NCI-H2196 treated with DMSO at 0.1 percent for 48 hours (cell line): ENCODE results near the gene CDKN1C.

Source experiments
- DNase-seq: peaks from one replicate; lab custom pipeline; 2025; ENCODE audit not compliant: unreplicated experiment; lab: John Stamatoyannopoulos, UW

Gene CDKN1C

DNA sequence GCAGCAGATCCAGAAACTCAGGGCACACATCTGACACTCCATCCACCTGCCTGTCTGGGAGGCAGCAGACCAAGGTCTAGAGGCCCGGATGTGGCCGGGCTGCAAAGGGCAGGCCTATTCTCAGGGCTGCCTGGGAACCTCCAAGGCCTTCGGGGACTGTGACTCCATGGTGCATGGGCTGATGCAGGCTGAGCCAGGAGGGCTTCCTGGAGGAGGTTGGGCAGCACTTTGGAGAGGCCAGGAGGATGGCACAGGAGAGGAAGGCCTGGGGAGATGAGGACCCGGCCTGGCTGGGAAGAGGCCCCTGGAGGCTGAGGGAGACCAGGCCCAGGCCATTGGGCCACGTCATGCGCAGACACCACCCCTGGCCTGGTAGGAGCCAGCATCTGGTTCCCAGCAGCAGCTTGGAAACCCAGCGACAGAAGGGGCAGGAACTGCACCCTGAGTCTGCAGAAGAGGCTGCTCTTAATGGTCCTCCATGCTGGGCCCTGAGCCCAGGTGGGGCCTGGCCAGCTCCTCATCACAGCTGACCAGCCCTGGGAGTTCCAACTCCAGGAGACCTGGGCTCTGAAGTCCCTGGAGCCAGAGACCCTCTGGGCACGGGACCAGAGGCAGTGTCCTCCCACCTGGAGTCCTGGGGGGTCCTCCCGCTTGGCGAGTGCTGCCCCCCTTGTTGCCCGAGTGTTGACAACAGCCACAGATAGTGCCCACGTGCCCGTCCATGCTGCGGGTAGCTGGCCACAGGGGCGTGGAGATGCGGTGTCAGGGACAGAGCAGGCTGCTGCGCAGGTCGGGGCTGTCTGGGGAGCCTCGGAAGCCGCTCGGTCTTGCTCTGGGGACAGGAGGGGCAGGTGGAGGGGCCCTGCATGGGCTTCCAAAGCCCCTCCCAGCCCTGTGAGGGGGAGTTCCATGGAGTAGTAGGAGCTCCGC is 38.1 kb upstream of the CDKN1C start:
- DNase-seq: no peak

DNA sequence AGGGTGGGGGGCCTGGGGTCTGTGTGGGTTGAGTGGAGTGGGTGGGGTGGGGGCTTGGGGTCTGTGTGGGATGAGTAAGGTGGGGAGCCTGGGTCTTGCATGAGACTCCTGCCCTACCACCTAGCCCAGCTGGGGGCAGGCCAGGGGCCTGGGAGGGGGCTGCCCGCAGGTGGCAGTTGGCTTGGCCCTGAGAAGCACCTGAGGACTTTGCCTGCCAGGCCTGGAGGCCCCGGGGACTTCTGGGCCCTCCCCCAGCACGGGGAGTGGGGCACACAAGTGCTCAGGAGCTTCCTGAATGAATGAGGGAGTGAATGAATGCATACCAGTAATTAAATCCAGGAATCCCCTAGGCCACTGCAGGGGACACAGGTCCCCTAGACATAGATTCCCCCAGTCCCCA is 37.1 kb upstream of the CDKN1C start:
- DNase-seq: no peak

DNA sequence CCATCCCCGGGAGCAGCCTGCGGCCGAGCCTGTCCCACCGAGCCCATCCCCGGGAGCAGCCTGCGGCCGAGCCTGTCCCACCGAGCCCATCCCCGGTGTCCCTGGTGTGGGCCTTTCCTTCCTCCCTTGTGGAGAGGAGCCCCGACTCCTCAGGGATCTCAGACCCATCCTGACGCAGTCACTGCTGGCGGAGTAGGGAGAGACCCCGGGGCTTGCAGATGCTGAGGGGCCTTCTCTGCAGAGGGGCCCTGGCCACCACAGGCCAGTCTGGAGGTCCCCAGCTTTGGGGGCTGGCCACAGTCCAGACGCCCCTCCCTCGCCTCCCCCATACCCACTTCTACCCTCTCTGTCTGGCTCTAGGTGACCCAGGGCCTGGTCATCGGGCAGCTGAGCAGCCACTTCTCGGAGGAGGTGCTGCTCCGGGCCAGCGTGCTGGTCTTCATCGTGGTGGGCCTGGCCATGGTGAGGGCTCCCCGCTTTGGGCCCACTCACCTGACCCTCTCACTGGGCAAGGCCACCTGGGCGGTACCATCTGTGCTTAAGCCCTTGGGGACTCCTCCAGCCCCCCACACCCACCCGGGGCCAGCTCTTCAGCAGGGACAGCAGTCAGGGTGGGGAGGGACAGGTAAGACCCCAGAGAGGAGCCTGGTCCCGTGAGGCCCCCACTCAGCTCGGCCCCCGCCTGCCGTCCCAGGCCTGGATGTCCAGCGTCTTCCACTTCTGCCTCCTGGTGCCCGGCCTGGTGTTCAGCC is 36.3 kb upstream of the CDKN1C start:
- DNase-seq: no peak

DNA sequence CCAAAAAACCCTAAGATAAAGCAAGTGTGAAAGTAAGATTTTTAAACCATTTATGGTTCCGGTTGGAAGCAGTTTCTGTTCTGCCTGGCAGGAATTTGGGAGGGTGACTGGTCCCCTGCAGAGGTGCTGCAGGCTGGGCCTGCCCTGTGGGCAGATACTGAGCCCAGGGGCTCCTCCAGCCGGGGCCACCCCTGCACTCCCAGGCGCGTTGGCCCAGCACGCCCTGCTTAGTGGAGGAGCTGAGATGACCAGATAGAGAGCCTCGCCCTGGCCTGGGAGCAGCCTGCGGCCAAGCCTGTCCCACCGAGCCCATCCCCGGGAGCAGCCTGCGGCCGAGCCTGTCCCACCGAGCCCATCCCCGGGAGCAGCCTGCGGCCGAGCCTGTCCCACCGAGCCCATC is 35.7 kb upstream of the CDKN1C start:
- no peak for DNase-seq

DNA sequence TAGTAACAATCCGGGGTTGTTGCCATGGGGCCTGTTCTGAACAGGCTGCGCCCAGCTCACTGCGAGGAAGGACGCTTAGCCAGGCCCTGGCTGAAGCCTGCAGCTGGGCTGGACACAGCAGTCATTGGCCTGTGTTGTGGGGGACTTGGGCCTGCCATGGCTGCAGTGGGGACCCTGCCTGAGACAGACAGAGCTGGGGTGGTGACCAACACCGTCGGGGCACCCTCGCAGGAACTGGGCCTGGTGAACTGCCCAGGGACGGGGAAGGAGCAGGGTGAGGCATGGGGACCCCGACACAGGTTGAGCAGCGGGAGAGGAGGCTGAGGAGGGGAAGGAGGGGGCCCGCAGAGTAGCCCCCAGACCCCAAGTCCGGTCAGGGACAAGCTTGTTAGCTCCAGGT is 34.8 kb upstream of the CDKN1C start:
- no peak for DNase-seq

DNA sequence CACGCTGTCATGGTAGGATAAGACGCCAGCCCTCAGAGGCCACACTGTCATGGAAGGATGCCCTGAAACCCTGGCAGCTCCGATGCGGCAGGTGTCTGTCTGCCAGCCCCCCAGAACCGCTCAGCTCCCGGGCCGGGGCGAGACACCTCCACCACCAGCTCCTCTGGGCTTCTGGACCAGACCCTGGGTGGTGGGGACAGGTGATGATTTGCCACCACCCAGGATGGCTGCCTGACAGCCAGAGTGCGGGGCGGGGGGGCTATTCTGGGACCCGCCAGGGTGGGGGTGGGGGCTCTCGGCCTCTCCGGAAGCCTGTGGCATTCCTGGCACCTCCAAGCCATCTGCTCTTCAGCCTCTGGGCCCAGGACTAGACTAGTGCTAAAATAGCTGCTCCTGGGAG is 34.3 kb upstream of the CDKN1C start:
- no peak for DNase-seq

DNA sequence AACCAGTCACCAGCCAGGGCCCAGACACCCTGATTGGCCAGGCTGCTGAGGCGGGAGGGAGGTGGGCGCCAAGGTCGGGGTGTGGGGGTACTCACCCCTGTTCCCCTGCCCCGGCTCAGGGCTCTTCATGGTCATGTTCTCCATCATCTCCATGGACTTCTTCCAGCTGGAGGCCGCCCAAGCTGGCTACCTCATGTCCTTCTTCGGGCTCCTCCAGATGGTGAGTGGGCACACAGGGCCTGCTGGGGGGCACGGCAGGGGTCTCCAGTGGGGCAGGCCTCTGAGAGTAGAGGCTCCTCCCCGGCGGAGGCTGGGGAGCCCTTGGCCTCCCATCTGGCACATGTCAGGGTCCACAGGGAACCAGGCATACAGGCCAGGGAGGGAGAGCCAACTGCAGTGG is 33.6 kb upstream of the CDKN1C start:
- DNase-seq: no peak

DNA sequence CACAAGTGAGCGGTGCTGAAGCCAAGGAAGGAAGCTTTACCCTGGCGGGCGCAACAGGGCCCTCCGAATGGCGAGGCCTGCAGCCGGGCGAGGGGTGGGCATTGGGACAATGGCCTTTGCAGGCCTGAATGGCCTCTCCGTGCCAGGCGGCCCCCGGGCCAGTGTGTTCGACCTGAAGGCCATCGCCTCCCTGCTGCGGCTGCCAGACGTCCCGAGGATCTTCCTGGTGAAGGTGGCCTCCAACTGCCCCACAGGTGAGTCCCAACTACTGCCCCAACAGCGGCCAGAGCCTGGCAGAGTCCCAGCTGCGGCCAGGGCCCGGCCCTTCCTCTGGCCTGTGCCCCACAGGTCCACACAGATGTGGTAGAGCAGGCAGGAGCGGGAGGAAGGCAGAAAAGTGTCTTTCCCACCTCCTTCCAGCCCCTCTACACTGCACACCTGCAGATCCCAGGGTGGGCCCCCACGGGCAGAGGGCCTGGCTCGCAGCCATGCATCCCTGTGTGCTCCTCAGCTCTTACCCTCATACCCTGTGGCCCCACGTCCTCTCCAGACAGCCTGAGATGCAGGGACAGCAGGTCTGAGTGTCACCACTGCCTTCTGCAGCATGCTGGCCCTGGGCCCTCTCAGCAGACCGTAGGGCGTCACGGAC is 32.4 kb upstream of the CDKN1C start:
- no peak for DNase-seq

DNA sequence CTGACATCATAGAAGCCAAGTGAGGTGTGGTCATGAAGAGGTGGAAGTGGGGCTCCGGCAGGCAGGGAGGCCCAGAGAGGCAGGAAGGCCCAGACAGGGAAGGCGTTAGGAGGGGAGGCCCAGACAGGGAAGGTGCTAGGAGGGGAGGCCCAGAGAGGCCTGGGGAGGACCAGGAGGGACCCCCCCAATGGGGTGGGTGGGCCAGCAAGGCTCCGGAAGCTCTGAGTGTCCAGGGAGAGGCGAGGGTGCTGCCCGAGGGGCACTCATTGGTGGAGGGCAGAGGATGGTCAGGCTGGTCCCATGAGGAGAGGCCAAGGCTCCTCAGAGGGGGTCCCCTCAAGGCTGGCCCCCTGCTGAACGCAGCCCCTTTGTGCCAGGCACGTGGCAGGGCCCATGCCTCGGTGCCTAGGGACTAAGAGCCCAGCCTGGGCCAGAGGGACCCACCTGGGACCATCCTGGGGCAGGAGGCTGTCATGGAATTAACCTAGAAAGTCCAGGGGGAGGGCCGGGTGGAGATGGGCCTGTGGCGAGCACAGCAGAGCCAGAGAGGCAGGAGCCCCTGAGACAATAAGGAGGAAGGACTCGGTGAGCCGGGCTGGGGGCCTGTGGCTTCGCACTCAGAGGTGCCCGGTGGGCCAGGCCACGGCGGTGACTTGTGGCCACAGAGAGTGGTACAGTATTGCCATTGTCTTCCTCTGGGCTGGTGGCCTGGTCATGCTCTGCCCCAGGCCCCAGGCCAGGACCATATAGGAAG is 31.5 kb upstream of the CDKN1C start:
- DNase-seq: no peak

DNA sequence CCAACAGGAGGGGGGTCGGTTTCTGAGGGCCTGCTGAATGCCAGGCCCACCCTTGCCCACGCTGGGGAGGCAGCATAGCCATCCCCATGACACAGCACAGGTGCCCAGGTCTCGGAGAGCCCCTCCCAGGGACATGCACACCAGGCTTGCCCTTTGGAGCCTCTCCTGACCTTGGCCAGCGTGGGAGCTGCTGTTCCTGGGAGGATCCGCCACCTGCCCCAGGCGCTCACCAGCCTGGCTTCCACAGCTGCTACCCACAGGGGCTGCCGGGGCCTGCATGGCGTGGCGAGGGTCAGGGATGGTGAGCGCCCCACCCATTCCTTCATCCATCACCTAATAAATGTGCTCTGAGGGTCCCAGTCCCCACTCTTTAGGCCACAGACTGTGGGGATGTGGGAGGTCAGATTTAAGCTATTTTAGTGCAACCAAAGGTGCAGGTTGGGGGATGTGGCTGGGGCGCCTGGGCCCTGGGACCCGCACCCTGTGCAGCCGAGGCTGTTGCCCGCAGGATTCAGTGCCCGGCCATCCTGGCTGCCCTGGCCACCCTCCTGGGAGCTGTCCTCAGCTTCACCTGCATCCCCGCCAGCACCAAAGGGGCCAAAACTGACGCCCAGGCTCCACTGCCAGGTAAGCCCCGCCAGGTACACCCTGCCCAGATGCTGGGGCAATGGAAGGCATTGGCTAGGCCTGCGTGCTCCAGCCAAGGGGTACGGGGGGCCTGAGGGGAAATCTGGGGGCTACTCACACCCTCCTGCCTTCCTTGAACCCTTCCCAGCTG is 30.7 kb upstream of the CDKN1C start:
- no peak for DNase-seq

DNA sequence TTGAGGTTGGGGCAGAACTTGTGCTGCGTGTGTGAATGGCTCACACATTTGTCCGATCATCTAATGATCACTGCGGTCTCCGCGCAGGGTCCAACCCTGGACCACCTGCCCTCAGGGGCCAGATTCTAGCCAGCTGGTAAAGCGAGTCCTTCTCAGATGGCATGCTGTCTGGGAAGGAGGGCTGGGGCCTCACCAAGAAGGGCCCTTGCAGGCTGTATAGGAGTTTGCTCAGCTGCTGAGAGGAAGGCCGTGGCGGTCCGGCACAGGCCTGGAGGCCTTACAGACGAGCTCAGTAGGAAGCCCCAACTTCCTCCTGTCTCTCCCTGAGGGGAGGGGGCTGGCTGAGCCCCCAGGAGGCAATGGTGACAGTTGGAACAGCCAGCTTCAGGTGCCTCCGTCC is 29.9 kb upstream of the CDKN1C start:
- DNase-seq: no peak

DNA sequence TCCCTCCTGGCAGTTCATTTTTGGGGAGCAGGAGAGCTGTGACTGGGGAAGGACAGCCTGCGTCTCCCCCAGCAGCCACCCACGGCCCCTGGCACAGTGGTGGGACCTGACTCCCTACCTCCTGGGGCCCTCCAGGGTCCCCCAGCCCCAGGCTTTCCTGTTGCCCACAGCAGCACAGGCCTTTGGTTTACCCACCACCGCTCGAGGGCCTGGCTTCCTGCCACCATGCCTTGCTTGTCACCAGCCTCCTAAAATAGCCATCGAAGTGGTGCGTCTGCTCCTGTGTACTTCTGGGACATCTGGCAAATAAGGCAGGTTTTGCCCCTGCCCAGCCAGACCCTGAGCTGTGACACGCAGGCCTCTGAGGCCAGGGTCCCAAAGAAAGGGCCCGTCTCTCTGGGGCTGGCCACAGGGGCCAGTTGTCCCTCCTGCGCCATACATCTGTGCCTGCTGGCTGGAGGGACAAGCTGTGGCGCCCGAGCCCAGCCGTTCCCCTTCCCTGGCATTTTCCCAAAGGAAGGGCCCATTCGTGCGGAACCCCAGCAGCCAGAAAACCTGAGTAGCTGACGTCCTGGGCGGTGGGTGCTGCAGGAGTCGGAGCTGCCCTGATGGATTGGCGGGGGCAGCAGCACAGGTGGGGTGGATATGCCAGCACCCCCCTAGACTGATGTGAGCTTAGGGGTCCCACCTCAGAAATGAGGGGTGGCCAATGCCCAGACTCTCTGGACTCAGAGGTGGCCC is 29.1 kb upstream of the CDKN1C start:
- no peak for DNase-seq

DNA sequence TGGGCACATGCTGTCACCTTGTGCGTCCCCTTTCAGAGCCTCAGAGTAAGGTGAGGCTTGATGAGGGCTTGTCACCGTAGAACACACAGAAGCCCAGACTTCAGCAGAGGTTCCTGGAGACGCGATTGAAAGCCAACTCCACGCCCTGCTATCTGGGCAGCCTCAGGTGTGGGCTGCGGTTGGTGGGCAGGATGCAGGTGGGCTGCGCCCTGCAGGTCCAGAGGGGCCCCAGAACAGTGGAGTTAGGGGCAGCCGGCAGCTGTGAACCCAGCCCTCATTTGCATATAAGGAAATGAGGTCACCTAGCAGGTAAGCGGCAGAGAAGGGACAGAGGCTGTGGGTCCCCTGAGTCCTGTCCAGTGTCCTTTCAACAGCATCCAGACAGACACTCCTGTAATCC is 28.2 kb upstream of the CDKN1C start:
- DNase-seq: no peak

DNA sequence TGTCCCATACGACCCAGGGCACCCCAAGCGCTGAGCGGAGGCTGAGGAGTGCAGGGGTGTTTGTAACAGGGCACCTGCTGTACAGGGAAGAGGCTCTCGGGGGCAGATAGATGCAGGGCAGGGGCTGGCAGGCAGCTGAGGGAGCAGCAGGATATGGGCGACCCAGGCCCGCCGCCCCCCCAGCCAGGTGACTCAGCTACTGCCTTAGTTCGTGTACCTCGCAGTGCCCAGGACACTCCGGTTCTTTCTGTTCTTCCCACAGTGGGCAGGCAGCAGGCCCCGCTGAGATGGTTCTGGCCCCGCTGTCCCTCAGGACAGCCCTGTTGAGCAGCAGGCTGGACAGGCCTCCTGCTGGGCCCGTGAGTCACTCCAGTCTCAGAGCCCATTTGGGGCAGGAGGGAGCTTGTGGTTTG is 27.4 kb upstream of the CDKN1C start:
- no peak for DNase-seq

DNA sequence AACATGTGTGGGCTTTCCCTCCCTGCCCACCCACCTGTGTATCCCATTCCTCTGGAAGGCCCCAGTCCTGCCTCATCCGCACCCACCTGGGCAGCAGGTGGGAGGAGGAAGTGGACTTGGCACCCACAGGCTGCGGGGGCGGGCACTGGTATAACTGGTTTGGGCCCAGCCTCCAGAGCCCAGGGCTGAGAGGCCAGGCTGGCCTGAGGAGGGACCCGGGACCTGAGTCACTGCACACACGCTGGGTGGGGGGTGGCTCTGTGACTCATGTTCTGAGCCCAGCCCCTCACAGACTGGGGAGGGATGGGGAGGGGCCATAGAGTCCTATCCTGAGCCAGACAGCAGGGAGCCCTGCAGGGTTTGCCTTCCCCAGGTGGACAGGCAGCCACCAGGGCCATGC is 26.9 kb upstream of the CDKN1C start:
- peak; percentile 78 for DNase-seq

DNA sequence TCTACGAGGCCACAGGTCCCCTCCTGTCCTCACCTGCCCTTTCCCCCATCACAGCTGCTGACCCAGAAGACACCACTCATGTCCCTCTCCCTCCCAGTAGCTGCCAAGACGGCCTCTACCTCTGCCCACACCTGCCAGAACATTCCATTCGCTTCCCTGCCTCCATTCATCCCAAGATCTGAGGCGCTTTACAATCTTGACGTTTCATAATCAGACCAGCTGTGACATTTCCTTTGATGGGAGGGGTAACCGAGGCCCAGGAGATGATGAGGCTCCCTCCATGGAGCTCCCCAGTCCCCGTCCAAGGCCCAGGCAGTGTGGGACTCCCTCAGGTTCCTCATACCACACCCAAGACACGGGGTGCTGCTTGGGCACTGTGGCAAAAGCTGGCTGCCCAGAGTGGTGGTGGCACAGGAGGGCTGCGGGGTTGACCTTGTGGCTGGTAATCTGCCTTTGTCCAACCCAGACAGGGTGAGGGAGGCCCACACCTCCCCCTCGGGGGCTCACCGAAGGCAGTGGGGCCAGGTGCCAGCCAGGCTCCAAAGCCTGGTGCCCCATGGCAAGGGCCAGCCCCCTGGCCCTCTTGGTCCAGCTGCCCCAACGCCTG is 26.3 kb upstream of the CDKN1C start:
- no peak for DNase-seq

DNA sequence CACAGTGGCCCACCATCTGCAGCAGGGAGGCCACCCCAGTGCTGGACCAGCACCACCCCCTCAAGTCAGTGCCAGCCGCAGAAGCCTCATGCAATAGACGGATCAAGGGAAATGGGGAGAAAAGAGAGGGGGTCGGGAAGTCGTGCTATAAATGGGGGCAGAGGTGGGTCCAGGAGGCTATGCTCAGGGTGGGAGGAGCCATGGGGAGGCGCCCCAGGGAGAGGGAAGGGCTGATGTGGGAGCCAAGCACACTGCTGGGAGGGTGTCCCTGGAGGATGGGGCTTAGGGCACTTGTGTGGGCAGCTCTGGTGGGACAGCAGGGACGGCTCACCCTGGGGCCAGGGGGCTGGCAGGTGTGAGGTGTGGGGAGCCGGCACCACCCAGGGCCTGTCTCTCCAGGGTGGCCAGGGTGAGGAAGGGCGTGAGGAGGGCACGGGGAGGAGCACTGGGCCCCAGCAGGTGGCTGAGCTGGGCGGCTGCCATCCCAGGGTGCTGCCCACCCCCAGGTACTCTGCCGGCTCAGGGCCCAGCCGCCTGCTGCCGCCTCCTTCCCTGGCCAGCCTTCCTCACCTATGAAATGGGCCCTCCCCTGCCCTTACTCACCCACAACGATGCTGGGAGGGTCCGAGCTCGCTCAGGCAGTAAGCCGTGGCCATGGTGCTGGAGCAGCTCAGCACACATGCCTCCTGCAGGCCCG is 25.7 kb upstream of the CDKN1C start:
- peak; percentile 55 for DNase-seq

DNA sequence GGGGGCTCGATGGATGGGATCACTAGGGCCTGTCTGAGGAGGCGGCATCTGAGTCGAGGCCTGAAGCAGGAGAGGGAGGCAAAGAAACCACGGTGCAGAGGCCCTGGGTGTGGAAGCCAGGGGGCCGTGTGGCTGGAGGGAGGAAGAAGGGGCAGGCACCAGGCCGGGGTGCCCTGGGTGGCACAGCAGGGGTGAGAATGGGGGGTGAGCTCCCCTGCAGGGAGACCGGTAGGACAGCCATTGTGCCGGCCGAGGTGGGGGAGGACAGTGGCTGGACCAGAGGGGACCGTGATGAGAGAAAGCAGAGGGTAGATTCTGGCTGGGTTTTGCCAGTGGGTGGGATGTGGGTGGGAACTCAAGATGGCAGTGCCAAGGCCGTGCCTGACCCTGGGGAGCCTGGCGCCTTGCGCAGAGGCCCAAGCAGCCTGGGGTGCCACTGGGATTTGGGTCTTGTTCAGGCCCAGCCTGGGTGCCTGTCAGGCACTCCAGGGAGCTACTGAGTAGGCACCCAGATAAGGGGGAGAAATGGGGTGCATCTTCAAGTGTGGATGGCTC is 24.9 kb upstream of the CDKN1C start:
- DNase-seq: no peak
